GM18505 (cell line): ENCODE data around the gene CFAP221.

Experiments used
- ATAC-seq: cut with Tn5 transposase; IDR thresholded peaks from one replicate; pipeline ENCODE4 v1.9.1; 2021; ENCODE audit not compliant: unreplicated experiment
- POLR2A ChIP-seq: IDR thresholded peaks from 4 replicates; pipeline ENCODE4 v1.6.1; 2011; ENCODE audit warnings: borderline replicate concordance; ENCODE audit not compliant: insufficient read depth, insufficient read length; ENCODE audit errors: extremely low read depth

Gene CFAP221

GRCh38 chr2:119548516-119549120 is 4.4 kb downstream of the CFAP221 start:
- no peak for TF ChIP-seq POLR2A
- no peak for ATAC-seq

GRCh38 chr2:119549241-119549640 is 5.0 kb downstream of the CFAP221 start:
- ATAC-seq, result no peak
- TF ChIP-seq POLR2A, result no peak

- ATAC-seq, result no peak
- no peak for TF ChIP-seq POLR2A
Observed at GRCh38 chr2:119550346-119550745, 6.1 kb downstream of the CFAP221 start.

- no peak for ATAC-seq
- no peak for TF ChIP-seq POLR2A
Observed at GRCh38 chr2:119550856-119551255, 6.6 kb downstream of the CFAP221 start.

- no peak for ATAC-seq
- no peak for TF ChIP-seq POLR2A
Observed at GRCh38 chr2:119552902-119553301, 8.7 kb downstream of the CFAP221 start.

- TF ChIP-seq POLR2A, result no peak
- ATAC-seq, result no peak
Observed at GRCh38 chr2:119553687-119554344, 9.6 kb downstream of the CFAP221 start.

GRCh38 chr2:119565481-119565880 is 21.2 kb downstream of the CFAP221 start:
- TF ChIP-seq POLR2A, result no peak
- no peak for ATAC-seq

GRCh38 chr2:119567292-119567691 is 23.0 kb downstream of the CFAP221 start:
- no peak for ATAC-seq
- TF ChIP-seq POLR2A, result no peak

- no peak for TF ChIP-seq POLR2A
- ATAC-seq, result peak; percentile 97
Observed at GRCh38 chr2:119574108-119574815, 30.0 kb downstream of the CFAP221 start.

GRCh38 chr2:119574864-119575263 is 30.6 kb downstream of the CFAP221 start:
- no peak for ATAC-seq

GRCh38 chr2:119575439-119575838 is 31.2 kb downstream of the CFAP221 start:
- no peak for TF ChIP-seq POLR2A
- no peak for ATAC-seq

More at GRCh38 chr2:119574864-119575263, 30.6 kb downstream of the CFAP221 start:
- no peak for TF ChIP-seq POLR2A

GRCh38 chr2:119579424-119580295 is 35.4 kb downstream of the CFAP221 start:
- no peak for TF ChIP-seq POLR2A
- ATAC-seq, result no peak

GRCh38 chr2:119580550-119581072 is 36.4 kb downstream of the CFAP221 start:
- TF ChIP-seq POLR2A, result no peak
- ATAC-seq, result no peak
